ENCODE data around the gene CLIC4. TPM values are rescaled to one million over a fixed set of nuclear protein-coding genes. Genes with fewer than 3 reads are reported as not detected.

The CLIC4 gene
- total RNA-seq, 1 experiment from 2014 or later = 262 TPM

- CTCF ChIA-PET = interaction anchor here (0.6 to 2.1 kb wide), 5 partner anchors 17 to 191 kb away, joined by 3 to 14 read pairs (median 4); no protein-coding TSS in a partner anchor
- no peak overlapping the region for H3K4me3 Mint-ChIP-seq
- H3K27ac Mint-ChIP-seq = peak overlapping the region; percentile 10; the same call in 1 of the 2 replicates
Observed at GRCh38 chr1:24864370-24864777, 119.1 kb downstream of the CLIC4 start.

DNA sequence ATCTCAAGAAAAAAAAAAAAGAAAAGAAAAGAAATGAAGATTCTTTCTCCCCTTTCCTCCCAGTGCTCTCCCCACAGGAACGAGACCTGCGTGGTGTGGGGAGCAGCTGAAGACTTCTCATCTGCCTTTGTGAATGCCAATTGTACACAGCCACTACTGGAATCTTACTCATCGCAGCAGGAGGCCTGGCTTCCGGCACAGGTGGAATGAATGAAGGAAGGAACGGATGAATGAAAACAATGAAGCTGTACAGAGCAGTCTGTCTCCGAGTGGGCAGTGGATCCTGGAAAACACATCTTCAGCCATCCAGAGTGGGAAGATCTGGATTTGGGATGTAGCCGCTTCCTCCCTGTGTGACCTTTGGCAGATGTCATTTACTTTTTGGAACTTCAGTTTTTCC is 119.9 kb downstream of the CLIC4 start:
- no peak for ATAC-seq
- no peak for DNase-seq (ENCODE audit: low spot score)
- Mint-ChIP-seq H3K27me3 (ENCODE audit: low read depth) (no peaks in the 10 kb centered on the region; the same call in 1 of the 2 replicates), H3K4me3 (no peak overlapping the region), H3K36me3 (no peaks in the 10 kb centered on the region), H3K27ac (no peak overlapping the region), H3K4me1 (peaks cover 15% of the 10 kb centered on the region), H3K9me3 (no peaks in the 10 kb centered on the region)
- ChIA-PET POLR2A (no interaction called here), CTCF (interaction anchor here (0.6 to 2.1 kb wide), 5 partner anchors 16 to 190 kb away, joined by 3 to 14 read pairs (median 4); no protein-coding TSS in a partner anchor)
- TF ChIP-seq CBFB (CRISPR knock-in tag; IDR thresholded peaks at IDR 0.05; ENCODE audit: low read depth) (no peak), KAT7 (CRISPR knock-in tag; IDR thresholded peaks at IDR 0.05; ENCODE audit: borderline replicate concordance) (no peak), TCF7 (CRISPR knock-in tag; IDR thresholded peaks at IDR 0.05; ENCODE audit: low read depth) (no peak), CTCF (IDR thresholded peaks at IDR 0.05) (no peak)

More at GRCh38 chr1:24864370-24864777, 119.1 kb downstream of the CLIC4 start:
- DNase-seq (ENCODE audit: low spot score) (no peak), ATAC-seq (peak; percentile 43; the same call in 1 of the 2 replicates)
- TF ChIP-seq GRHL2 (CRISPR knock-in tag; IDR thresholded peaks at IDR 0.05; ENCODE audit: insufficient replicate concordance, severe bottlenecking) (no peak), FOXJ3 (CRISPR knock-in tag; IDR thresholded peaks at IDR 0.05; ENCODE audit: borderline replicate concordance) (no peak), STAT6 (CRISPR knock-in tag; conservative IDR thresholded peaks at IDR 0.05; ENCODE audit: low read depth) (no peak), NFATC4 (CRISPR knock-in tag; IDR thresholded peaks at IDR 0.05) (no peak), RELA (CRISPR knock-in tag; IDR thresholded peaks at IDR 0.05; ENCODE audit: borderline replicate concordance) (no peak)
- TF ChIP-seq, protein P1, sequence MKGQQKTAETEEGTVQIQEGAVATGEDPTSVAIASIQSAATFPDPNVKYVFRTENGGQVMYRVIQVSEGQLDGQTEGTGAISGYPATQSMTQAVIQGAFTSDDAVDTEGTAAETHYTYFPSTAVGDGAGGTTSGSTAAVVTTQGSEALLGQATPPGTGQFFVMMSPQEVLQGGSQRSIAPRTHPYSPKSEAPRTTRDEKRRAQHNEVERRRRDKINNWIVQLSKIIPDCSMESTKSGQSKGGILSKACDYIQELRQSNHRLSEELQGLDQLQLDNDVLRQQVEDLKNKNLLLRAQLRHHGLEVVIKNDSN (CRISPR knock-in tag; IDR thresholded peaks at IDR 0.05) = no peak
- TF ChIP-seq, protein P2, sequence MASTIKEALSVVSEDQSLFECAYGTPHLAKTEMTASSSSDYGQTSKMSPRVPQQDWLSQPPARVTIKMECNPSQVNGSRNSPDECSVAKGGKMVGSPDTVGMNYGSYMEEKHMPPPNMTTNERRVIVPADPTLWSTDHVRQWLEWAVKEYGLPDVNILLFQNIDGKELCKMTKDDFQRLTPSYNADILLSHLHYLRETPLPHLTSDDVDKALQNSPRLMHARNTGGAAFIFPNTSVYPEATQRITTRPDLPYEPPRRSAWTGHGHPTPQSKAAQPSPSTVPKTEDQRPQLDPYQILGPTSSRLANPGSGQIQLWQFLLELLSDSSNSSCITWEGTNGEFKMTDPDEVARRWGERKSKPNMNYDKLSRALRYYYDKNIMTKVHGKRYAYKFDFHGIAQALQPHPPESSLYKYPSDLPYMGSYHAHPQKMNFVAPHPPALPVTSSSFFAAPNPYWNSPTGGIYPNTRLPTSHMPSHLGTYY (CRISPR knock-in tag; IDR thresholded peaks at IDR 0.05) = no peak
- Mint-ChIP-seq H3K36me3 (no peaks in the 10 kb centered on the region), H3K4me1 (peaks cover 15% of the 10 kb centered on the region), H3K27me3 (ENCODE audit: low read depth) (no peaks in the 10 kb centered on the region; the same call in 1 of the 2 replicates), H3K9me3 (no peaks in the 10 kb centered on the region)
- POLR2A ChIA-PET = interaction anchor here (0.6 to 1.2 kb wide), 3 partner anchors 10 to 199 kb away, joined by 3 read pairs; no protein-coding TSS in a partner anchor

DNA sequence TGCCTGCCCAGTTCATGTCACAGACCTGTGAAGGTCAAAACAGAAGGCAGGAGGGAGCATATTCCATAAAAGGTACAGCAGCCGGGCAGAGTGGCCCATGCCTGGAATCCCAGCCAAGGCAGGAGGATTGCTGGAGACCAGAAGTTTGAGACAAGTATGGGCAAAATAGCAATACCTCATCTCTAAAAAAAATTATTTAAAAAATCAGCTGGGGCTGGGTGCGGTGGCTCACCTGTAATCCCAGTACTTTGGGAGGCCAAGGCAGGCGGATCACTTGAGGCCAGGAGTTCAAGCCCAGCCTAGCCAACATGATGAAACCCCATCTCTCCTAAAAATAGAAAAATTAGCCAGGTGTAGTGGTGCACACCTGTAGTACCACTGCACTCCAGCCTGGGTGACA is 120.3 kb downstream of the CLIC4 start:
- Mint-ChIP-seq H3K4me3 (no peak overlapping the region), H3K27ac (no peak overlapping the region), H3K9me3 (no peaks in the 10 kb centered on the region), H3K4me1 (peaks cover 15% of the 10 kb centered on the region), H3K27me3 (ENCODE audit: low read depth) (no peaks in the 10 kb centered on the region; the same call in 1 of the 2 replicates), H3K36me3 (no peaks in the 10 kb centered on the region)
- no peak for DNase-seq (ENCODE audit: low spot score)
- ChIA-PET POLR2A (no interaction called here), CTCF (interaction anchor here (1.0 to 1.3 kb wide), 2 partner anchors 17 to 177 kb away, joined by 3 to 4 read pairs; no protein-coding TSS in a partner anchor)
- no peak for ATAC-seq
- TF ChIP-seq PRDM15 (CRISPR knock-in tag; IDR thresholded peaks at IDR 0.05) (no peak), NR2C2 (CRISPR knock-in tag; IDR thresholded peaks at IDR 0.05) (no peak), SMAD4 (CRISPR knock-in tag; IDR thresholded peaks at IDR 0.05) (no peak), RORB (CRISPR knock-in tag; IDR thresholded peaks at IDR 0.05) (no peak), TEAD1 (CRISPR knock-in tag; IDR thresholded peaks at IDR 0.05) (no peak), PRRX2 (CRISPR knock-in tag; IDR thresholded peaks at IDR 0.05) (no peak), SP1 (CRISPR knock-in tag; conservative IDR thresholded peaks at IDR 0.05) (no peak), ZNF138 (CRISPR knock-in tag; conservative IDR thresholded peaks at IDR 0.05) (no peak), FOXP4 (CRISPR knock-in tag; IDR thresholded peaks at IDR 0.05) (no peak)
